Smooth muscle cell of the brain vasculature (primary cell): ENCODE data around the gene CDK5R1.

Experiments
- DNase-seq: peaks from one replicate; pipeline ENCODE4 v3.0.0-alpha.2; 2012; ENCODE audit warnings: low read depth, low spot score

The CDK5R1 gene

DNA sequence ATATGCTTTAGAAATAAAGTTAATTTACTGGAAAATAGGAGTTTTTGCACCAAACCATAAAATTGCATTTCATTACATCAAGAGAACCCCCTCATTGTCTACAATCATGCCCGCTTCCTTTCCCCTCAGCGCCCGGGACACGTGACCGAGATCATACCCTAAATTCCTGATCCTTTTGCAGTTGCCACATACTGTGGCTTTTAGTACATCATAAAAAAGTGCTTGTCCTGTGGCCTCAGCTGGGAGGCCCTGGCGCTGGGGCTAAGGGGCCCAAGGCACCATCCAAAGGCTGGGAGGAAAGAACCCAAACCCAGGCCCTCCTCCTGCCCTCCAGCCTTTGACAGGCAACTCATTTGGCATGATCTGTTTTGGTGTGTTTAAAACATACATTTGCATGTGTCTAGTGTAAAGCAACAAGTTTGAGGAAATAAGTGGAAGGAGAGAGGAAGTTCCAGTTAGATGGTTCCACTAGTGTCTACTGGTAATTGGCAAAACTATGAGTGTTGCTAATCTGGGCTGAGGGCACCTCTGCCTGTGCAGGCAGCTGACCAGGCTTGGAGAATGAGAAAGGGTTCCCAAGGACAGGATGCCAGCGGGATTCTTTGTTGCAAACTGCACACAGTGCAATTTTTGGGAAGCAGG lies 6.0 kb downstream of the CDK5R1 start:
- no peak for DNase-seq

DNA sequence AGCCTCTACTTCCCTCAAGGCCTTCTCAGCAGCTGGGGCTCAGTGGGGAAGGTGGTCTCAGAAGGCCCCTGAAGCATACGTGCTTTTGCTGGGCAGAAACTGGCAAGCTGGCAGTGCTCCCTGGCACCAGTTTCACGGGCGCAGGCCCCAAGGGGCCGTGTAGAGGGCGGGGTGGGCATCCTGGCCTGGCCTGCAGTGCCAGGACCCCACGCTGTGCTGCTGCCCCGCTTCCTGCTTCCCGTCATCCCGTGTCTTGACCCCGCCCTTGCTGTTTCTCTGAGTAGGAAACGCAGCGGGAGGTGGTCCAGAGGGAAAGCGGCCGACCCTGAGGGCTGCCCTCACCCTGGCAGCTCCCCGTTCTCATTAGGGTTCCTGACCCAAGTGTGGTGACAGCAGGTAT lies 6.8 kb downstream of the CDK5R1 start:
- no peak for DNase-seq

GRCh38 chr17:32493976-32494513 lies 7.3 kb downstream of the CDK5R1 start:
- DNase-seq, result no peak

DNA sequence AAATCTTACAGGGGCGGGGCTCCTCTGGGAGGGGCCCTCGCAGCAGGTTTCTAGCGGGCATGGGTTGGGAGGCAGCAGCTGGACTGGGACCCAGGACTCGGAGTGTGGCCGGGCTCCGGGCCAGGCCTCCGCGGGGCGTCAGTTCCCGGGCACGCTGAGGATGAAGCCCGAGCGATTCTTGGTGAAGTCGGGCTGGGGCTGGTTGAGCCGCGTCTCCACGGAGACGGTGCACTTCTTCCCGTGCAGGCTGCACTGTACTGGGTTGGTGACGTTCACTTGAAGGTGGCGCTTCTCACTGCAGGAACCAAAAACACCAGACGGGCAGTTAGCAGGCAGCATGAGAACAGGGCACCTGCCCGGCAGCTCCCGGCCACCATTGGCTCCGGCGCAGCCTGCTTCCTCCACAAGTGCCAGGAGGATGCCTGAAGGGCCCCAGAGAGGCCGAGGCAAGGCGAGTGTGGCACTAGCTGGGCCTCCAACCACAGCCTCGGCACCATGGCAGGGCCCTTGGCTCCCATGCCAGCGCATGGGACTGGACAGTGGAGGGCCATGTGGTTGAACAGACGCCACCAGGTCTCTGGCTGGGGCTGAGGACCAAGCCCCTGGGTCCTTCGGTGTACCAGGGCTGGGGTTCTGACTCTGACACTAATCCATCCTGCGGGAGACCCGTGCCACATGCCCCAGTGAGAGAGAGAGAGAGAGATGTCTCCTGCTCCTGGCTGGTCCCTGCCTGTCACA lies 8.0 kb downstream of the CDK5R1 start:
- DNase-seq, result no peak

DNA sequence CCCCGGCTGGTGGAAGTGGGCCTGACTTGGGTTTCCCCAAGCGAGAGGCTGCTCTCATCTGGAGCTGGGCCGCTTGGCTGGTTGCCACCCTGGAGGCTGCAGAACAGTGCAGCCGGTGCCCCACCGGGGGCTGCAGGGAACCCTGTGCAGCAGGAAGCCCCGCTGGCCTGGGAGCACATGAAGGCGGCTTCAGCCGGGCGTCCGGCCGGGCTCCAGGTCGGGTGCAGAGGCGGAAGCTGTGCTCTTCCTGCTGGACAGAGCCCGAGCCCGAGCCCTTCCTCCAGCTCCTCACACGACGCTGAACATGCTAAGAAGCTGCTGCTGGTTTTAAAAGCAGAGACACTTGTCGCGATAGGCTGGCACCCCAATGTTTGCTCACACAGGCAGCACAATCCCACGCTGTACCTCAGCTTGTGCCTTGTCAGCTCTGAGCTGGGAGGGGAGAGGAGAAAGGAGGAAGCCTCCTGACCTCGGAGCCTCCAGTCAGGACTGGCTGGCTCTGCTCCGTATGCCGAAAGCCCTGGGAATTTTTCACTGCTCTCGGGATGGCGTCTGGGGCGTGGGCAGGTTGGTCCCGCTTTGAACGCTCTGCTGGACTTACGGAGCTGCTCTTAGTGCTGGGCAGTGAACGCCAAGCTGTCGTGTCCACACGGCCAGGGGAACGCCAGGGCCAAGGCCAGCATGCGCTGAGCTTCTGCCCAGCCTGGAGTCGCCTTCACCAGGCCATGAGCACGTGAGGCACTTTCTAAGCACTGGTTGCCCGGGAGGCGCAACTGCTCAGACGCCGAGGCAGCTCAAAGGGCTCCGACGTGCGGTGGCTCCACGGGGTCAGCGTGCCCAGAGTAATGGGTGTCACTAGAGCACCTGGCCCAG lies 8.8 kb downstream of the CDK5R1 start:
- no peak for DNase-seq

DNA sequence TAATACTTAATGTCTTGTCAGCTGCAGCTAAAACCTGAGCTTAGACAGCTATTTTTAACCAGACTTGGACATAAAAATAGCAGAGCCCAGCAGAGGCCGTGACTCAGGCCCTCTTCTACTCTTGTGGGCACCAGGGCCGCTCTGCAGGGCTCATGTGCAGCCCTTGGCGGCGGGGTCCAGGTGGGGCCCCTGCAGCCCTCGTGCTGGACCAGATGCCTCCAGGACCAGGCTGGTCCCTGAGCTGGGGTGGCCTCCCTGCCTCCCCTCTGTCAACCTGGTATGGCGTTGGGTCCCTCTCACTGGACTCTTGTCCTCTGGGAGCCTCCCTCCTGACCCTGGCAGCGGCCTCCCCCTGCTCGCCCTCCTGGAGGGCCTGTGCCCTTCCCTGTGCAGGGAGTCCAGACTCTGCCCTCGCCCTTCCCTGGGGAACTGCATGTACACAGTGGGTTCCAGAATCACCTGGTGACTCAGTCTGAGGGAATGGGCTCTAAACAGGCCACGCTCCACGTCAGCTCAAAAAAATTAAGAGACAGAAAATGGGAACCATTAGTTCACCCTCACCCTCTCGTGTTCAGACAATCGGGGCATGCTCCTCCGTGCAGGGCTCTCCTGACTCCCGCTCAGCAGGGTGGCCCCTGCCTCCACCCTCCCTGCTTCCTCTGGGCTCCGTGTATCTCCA lies 9.7 kb downstream of the CDK5R1 start:
- DNase-seq, result no peak

DNA sequence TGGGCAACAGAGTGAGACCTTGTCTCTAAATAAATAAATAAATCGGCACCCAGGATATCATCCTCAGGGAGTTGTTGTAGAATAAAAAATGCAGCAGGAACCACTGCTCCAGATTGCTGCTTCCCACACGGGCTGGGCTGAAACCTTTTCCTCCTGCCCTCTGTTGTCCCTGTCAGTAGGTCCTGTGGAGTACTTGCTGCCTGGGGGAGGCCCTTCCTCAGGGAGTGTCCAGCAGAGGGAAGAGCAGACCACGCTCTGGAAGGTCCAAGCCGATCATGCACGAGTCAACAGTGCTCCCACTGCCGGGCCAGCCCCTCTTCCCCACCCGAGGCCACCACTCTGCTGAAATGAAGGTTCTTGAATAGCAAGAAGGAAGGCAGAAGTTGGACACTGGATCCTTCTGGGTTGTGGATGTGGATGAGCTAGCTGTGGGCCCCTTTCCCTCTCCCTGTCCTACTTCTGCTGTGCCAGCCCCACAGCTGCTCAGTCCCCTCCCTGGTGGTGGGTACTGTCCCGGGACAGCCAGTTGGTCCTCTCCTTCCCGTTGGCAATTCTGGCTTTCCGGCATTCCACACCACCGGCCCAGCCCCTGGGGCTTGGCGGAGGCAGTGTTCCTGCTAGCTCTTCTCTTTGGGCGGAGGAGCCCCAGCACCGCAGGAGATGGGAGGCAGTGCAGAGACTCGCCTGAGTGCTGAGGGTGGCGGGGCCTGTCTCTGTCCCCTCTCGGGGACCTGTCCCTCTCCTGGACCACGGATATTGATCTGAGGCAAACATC lies 10.8 kb downstream of the CDK5R1 start:
- no peak for DNase-seq

GRCh38 chr17:32498391-32498790 lies 11.6 kb downstream of the CDK5R1 start:
- DNase-seq, result no peak

- no peak for DNase-seq
Measured at GRCh38 chr17:32502013-32502412, 15.2 kb downstream of the CDK5R1 start.

GRCh38 chr17:32502710-32503109 lies 15.9 kb downstream of the CDK5R1 start:
- no peak for DNase-seq

- no peak for DNase-seq
Measured at GRCh38 chr17:32503251-32504165, 16.7 kb downstream of the CDK5R1 start.

- DNase-seq, result no peak
Measured at GRCh38 chr17:32504166-32504990, 17.6 kb downstream of the CDK5R1 start.

DNA sequence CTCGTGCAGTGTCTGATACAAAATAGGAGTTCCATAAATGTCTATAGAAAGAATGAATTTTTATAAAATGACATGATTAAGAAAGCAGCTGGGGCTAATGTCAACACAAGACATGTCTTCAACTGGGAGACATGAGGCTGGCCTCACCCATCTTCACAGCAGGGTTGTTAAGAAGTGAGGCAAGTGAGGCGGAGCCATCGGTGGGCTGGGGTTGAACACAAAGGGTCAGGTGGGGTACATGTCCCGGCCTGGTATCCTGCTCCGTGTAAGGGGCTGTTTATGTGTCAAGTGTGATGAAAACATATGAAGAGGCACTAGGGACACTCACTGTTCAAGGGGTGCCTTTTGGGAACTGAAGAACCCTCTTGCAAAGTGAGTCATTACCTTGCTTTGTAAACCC lies 22.1 kb downstream of the CDK5R1 start:
- no peak for DNase-seq

- no peak for DNase-seq
Measured at GRCh38 chr17:32510466-32510865, 23.7 kb downstream of the CDK5R1 start.

GRCh38 chr17:32512328-32512727 lies 25.5 kb downstream of the CDK5R1 start:
- no peak for DNase-seq

GRCh38 chr17:32513579-32513978 lies 26.8 kb downstream of the CDK5R1 start:
- DNase-seq, result no peak

DNA sequence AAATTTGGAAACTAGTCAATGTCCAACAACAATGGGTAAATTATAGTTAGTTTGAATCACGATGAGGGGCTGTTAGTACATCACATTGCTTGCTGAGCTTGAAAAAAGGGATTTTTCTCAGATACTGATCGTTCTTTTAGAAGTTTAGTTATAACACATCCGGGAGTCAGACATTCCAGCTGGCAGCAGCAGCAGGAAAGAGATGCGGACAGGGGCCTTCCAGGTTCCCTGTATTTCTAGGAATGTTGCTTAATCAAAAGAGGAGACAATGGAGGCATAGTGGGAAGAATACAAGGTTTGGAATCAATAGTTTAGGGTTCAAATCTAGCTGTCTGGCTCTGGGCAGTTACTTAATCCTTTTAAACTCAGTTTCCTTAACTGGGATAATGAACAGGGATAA lies 27.8 kb downstream of the CDK5R1 start:
- no peak for DNase-seq

DNA sequence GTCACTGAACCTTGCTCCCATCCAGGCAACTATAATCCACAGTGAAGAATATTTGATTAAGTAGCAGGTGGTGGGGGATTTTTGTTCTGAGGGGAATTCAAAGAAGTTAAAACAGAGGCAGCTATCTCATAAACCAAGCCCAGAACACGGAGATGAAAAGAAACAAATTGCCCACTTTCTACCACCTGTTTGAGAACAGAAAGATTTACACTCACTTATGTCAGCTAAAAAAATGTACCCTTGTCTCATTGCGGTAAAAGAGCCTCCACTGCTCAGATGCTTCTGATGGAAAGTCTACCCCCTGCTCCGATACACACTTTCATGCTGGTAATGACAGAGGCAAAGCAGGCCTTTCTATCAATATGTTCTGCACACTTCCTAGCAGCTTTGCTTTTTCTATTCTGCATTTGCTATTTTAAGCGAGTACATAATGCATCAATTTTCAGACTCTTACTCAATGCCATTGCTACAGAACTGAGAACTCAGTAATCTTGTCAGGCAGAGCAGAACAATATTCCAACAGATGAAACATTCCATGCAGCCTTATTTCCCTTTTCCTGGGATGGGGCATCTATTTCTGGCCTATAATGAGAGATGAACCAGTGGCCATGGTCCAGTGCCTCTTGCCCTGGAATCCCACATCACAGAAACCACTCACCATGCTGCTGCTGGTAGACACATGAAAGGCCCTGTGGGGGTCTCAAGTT lies 29.0 kb downstream of the CDK5R1 start:
- DNase-seq, result no peak
